Dedifferentiated amniotic fluid mesenchymal stem cell (primary cell): ENCODE results near the gene LETM1.
"Not testable (repeated sequence)": the region's sequence is repeated elsewhere in the genome, so short reads cannot be mapped to it uniquely, and the experiment has no call there.

Experiments
- DNase-seq: peaks from one replicate; pipeline ENCODE4 v3.0.0-alpha.2; 2016; ENCODE audit errors: extremely low spot score

Gene LETM1

GRCh38 chr4:1851575-1852410, 4.2 kb downstream of the LETM1 start:
- DNase-seq, result no peak

- no peak for DNase-seq
Observed at GRCh38 chr4:1851160-1851559, 4.8 kb downstream of the LETM1 start.

- no peak for DNase-seq
Observed at GRCh38 chr4:1850276-1850675, 5.7 kb downstream of the LETM1 start.

- DNase-seq, result no peak
Observed at GRCh38 chr4:1846580-1846979, 9.4 kb downstream of the LETM1 start.

- not testable (repeated sequence) for DNase-seq
Observed at GRCh38 chr4:1844618-1845017, 11.3 kb downstream of the LETM1 start.

- DNase-seq, result no peak
Observed at GRCh38 chr4:1843852-1844251, 12.1 kb downstream of the LETM1 start.

- peak; percentile 66 for DNase-seq
Observed at GRCh38 chr4:1842993-1843448, 12.9 kb downstream of the LETM1 start.

GRCh38 chr4:1842339-1842895, 13.5 kb downstream of the LETM1 start:
- no peak for DNase-seq

GRCh38 chr4:1841887-1842210, 14.1 kb downstream of the LETM1 start:
- DNase-seq, result no peak

GRCh38 chr4:1841201-1841886, 14.6 kb downstream of the LETM1 start:
- DNase-seq, result no peak

GRCh38 chr4:1839282-1839681, 16.7 kb downstream of the LETM1 start:
- DNase-seq, result no peak

- no peak for DNase-seq
Observed at GRCh38 chr4:1837069-1837468, 18.9 kb downstream of the LETM1 start.

GRCh38 chr4:1836650-1837049, 19.3 kb downstream of the LETM1 start:
- DNase-seq, result no peak

GRCh38 chr4:1835836-1836235, 20.1 kb downstream of the LETM1 start:
- DNase-seq, result not testable (repeated sequence)

- DNase-seq, result no peak
Observed at GRCh38 chr4:1834047-1834775, 21.7 kb downstream of the LETM1 start.

GRCh38 chr4:1833307-1834046, 22.5 kb downstream of the LETM1 start:
- no peak for DNase-seq

GRCh38 chr4:1832690-1833089, 23.3 kb downstream of the LETM1 start:
- no peak for DNase-seq

GRCh38 chr4:1831331-1831730, 24.6 kb downstream of the LETM1 start:
- DNase-seq, result no peak

- DNase-seq, result no peak
Observed at GRCh38 chr4:1830642-1831228, 25.2 kb downstream of the LETM1 start.

GRCh38 chr4:1830234-1830633, 25.7 kb downstream of the LETM1 start:
- no peak for DNase-seq
